Measurements from ENCODE around the gene APCDD1L. TPM values are rescaled to one million over a fixed set of nuclear protein-coding genes. Genes with fewer than 3 reads are reported as not detected.
"Not testable (repeated sequence)": the region's sequence is repeated elsewhere in the genome, so short reads cannot be mapped to it uniquely, and the experiment has no call there.

APCDD1L gene
- total RNA-seq, 6 experiments from 2014 or later: 14.5 to 43.3 (median 34.9) TPM

- no peaks in the 10 kb centered on the region for H3K36me3 Mint-ChIP-seq (ENCODE audit: low read depth)
- H3K9me3 Mint-ChIP-seq: no peaks in the 10 kb centered on the region; the same call in 1 of the 2 replicates
- H3K4me3 Mint-ChIP-seq: peak overlapping the region; percentile 29; the same call in 1 of the 2 replicates
- H3K4me1 Mint-ChIP-seq (ENCODE audit: low read depth): peaks cover 41% of the 10 kb centered on the region
- DNase-seq: peak; percentile 53
- no peak overlapping the region for H3K27ac Mint-ChIP-seq
- H3K27me3 Mint-ChIP-seq (ENCODE audit: insufficient read depth): peaks cover 7% of the 10 kb centered on the region; the same call in 1 of the 2 replicates
- no peak for TF ChIP-seq CTCF (IDR thresholded peaks at IDR 0.05)
Measured at GRCh38 chr20:58511364-58511763, 3.8 kb downstream of the APCDD1L start.

- no peak for DNase-seq
- Mint-ChIP-seq H3K9me3 (no peaks in the 10 kb centered on the region; the same call in 1 of the 2 replicates), H3K36me3 (ENCODE audit: low read depth) (no peaks in the 10 kb centered on the region), H3K4me1 (ENCODE audit: low read depth) (peaks cover 37% of the 10 kb centered on the region), H3K4me3 (no peak overlapping the region), H3K27ac (no peak overlapping the region), H3K27me3 (ENCODE audit: insufficient read depth) (peaks cover 7% of the 10 kb centered on the region; the same call in 1 of the 2 replicates)
- TF ChIP-seq CTCF (IDR thresholded peaks at IDR 0.05): no peak
Measured at GRCh38 chr20:58510921-58511320, 4.3 kb downstream of the APCDD1L start.

- Mint-ChIP-seq H3K4me1 (ENCODE audit: low read depth) (peaks cover 29% of the 10 kb centered on the region), H3K4me3 (no peak overlapping the region), H3K36me3 (ENCODE audit: low read depth) (peaks cover 4% of the 10 kb centered on the region), H3K27me3 (ENCODE audit: insufficient read depth) (peaks cover 6% of the 10 kb centered on the region; the same call in 1 of the 2 replicates), H3K9me3 (peaks cover 5% of the 10 kb centered on the region), H3K27ac (no peak overlapping the region)
- TF ChIP-seq CTCF (IDR thresholded peaks at IDR 0.05): no peak
- DNase-seq: no peak
Measured at GRCh38 chr20:58508762-58509395, 6.3 kb downstream of the APCDD1L start.

- not testable (repeated sequence) for DNase-seq; H3K27ac Mint-ChIP-seq; H3K27me3 Mint-ChIP-seq (ENCODE audit: insufficient read depth); H3K4me3 Mint-ChIP-seq; H3K9me3 Mint-ChIP-seq
- peaks cover 12% of the 10 kb centered on the region for H3K4me1 Mint-ChIP-seq (ENCODE audit: low read depth)
- H3K36me3 Mint-ChIP-seq (ENCODE audit: low read depth): peaks cover 22% of the 10 kb centered on the region
Measured at GRCh38 chr20:58506999-58507398, 8.2 kb downstream of the APCDD1L start.

GRCh38 chr20:58504566-58504965, 10.6 kb downstream of the APCDD1L start:
- Mint-ChIP-seq H3K4me3 (no peak overlapping the region), H3K4me1 (ENCODE audit: low read depth) (no peaks in the 10 kb centered on the region), H3K27me3 (ENCODE audit: insufficient read depth) (no peaks in the 10 kb centered on the region; the same call in 1 of the 2 replicates), H3K36me3 (ENCODE audit: low read depth) (peaks cover 34% of the 10 kb centered on the region), H3K27ac (no peak overlapping the region), H3K9me3 (peaks cover 10% of the 10 kb centered on the region)
- no peak for TF ChIP-seq CTCF (IDR thresholded peaks at IDR 0.05)
- no peak for DNase-seq

GRCh38 chr20:58503668-58504067, 11.5 kb downstream of the APCDD1L start:
- Mint-ChIP-seq H3K4me1 (ENCODE audit: low read depth) (no peaks in the 10 kb centered on the region), H3K27ac (no peak overlapping the region), H3K9me3 (peaks cover 10% of the 10 kb centered on the region), H3K4me3 (no peak overlapping the region), H3K36me3 (ENCODE audit: low read depth) (peaks cover 34% of the 10 kb centered on the region), H3K27me3 (ENCODE audit: insufficient read depth) (no peaks in the 10 kb centered on the region; the same call in 1 of the 2 replicates)
- no peak for TF ChIP-seq CTCF (IDR thresholded peaks at IDR 0.05)
- no peak for DNase-seq
